Stimulated activated CD4-positive, alpha-beta T cell treated with anti-CD3 and anti-CD28 coated beads, Interleukin-12 subunit alpha, Interleukin-12 subunit beta, amount 100 ng/mL, for 24 hours (primary cell): ENCODE results near the gene DUOX1.
A peak's percentile ranks its signal among the peaks of the same experiment; 100 is the strongest.

Source experiments
- DNase-seq, 2 experiments: peaks; one replicate each; pipeline ENCODE4 v3.0.0-alpha.2; 2020; ENCODE audit warnings: low read depth in 2 of 2

The DUOX1 gene

DNA sequence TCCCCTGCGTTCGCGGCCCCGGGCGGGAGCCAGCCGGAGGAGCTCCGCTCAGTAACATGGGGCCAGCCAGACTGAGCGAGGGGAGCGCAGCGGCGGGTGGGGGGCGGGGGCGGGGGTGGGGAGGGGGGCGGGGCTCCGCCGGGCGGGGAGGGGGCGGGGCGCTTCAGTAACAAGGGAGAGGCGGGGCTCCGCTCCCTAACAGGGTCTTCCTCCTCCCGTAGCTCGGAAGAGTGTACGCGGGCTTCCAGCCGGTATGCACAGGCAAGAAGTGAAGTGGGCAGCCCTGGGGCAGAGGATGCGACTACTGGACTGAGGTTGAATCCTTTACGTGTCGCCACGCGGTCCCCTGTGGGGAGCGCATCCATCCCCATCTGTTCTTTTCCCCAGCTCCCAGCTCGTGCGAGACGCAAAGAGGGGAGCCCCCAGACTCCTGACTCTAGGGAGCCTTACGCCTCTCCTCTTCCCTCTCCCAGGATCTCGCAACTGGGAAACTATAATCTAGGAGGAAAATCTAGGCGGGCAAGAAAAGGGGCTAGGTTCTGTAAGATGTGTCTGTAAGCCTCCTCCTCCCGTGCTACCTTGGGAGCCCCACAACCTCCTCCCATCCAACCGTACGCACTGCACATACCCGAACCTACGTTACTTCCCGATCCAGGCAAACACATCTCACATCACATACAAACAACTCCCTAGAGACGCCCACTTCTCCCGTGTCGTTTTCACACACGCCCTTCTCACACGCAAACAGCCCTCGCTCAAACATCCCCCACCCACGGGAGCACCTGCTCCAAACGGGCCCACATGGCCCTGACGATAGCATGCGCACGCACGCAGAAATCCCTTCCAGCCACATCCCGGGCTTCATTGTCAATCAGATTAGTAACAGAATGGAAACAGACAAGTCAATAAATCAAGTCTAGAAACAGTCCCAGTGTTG lies 58.4 kb downstream of the DUOX1 start, which contains the start of gene SHF:
SHF (minus strand) TSS at position 73 of the 937 bp plus-strand sequence; CDS start at position 58, 15 bp downstream.
- peak; percentile 64 to 75 for DNase-seq

DNA sequence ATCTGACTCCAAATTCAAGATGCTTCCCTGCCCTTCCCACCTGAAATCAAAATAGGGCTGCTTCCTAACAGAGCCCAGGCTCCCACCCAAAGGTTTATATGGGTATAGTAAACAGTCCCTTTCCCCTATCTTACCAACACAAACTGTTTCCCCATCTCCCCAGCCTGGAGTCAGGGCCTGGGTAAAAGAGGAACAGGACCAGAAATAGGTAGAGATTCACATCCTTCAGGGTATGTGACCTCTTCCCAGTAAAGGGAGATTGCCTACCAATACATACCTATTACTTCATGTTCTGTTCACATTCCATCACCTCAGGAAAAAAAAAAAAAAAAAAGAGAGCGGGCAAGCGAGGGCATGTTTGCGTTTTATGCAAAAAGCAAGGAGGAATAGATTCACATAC lies 67.7 kb downstream of the DUOX1 start:
- DNase-seq, result no peak

DNA sequence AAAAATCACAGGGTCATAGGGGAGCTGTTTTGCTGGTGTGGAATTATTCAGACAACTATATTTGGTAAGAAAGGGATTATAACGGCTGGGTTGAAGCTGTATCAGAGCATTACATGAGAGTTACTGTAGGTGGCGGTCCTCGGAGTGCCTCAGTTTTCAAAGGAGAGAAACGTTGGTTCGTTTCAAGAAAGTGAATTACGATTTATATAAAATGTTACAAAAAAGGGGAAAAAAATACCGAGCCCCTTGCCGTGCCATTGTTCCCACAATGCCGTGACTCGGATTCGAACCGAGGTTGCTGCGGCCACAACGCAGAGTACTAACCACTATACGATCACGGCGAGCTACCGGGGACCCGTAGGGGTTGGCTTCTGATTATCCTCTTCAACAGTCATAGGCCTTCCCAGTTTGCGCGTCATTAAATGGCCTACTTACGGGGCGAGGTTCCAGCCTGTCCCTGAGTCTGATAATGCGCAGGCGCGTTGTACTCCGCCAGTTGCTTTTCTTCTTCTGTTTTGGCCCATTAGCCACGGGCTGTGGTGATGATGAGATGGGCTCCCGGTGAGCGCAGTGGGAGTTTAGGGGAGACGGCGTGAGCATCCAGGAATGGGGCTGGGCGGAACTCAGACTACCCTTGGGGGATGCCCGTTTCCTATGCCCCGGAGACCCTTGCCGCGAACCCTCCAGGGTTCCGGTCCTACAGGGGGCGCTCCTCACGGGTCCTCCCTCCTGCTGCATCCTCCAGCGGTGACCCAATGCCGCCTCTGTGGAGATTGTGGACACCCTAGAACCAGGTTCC lies 68.7 kb downstream of the DUOX1 start:
- peak; percentile 88 to 95 for DNase-seq

DNA sequence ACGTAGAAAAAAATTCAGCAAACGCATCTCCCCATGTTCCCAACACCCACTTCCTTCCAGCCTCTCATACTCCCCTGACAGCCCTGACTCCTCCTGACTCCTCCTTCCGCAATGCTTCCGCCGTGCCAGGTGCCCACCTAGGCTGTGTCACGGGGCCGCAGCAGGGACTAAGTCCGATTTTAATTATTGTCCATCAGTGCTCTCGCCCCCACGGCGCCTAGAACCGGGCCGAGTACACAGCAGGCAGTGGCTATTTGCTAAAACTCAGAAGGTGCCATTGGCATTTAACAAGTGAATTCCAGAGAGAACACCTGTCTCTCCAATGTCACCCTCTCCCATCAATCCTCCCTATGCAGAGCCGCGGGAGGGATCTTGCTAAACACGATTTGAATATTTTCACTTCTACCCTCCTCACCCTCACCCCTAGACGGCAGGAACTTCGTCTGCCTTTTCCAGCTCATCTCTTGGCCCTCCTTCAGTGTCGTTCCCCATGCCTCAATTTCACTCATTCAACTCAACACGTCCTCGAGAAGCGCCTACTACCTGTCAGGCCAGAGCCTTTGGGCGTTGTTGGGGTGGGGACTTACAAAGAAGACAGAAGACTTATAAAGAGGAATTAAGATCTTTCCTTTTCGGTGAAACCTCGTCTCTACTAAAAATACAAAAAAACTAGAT lies 69.5 kb downstream of the DUOX1 start:
- peak in 1 of 2 experiments; percentile 28 for DNase-seq

DNA sequence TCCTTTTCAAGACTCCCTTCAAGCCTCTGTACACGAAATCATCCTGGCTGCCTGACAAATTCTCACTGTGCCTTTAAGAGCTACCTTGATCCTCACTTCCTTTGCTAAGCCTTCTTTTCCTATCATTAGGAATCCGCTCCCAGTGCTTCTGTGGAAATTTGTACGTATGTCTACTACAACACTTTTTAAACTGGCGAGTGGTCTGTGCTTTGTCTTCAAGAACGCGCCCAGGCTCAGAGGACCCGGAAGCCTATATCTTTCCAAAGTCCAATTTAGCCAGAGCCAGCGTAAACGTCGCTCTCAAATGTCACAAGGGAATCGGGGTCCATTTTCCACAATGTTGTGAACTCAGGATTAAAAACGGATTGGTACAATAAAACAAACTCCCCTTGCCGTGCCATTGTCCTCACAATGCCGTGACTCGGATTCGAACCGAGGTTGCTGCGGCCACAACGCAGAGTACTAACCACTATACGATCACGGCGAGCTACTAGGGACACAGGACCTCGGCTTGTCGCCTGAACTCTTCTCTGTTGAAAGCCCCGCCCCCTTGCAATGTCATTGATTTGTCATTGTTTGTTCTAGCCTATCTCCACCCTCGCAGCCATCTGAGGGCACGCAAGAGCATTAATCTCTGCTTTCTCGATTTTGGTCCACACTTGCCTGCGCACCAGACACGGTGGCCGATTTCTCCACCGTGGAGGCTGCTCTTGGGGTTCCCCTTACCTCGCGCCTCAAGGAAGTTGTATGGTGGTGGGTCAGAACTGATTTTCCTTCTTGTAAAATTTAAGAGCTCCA lies 70.4 kb downstream of the DUOX1 start:
- peak; percentile 95 to 97 for DNase-seq

DNA sequence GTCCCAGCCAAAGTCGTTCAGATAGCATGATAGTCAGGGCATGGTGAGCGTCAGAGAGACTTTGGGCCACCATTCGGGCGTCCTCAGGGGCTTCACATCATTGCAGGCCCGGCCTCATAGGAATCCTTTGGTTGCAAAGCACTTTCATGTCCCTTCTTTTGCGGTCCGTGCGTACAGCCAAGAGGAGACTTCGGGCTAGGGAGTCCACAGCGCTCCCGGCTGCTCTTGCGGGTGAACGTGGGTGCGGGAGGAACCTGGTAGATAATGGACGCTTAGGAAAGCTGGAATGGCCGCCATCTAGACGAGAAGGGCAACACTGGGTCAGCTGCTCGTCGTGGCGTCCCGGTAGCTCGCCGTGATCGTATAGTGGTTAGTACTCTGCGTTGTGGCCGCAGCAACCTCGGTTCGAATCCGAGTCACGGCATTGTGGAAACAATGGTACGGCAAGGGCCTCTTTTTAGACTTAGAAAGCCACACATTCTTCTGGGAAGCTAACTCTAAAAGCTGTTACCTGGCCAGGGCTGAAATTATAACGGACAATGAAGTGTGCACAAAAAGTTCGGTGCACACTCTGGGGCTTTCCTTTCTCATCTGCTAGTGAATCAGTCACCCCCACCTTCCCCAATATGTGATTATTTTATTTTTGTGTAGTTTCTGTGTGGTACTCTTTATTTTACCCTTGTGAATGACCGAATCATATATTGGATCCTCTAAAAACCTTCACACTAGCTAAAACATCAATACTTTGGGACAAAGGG lies 71.2 kb downstream of the DUOX1 start:
- peak; percentile 85 to 89 for DNase-seq

DNA sequence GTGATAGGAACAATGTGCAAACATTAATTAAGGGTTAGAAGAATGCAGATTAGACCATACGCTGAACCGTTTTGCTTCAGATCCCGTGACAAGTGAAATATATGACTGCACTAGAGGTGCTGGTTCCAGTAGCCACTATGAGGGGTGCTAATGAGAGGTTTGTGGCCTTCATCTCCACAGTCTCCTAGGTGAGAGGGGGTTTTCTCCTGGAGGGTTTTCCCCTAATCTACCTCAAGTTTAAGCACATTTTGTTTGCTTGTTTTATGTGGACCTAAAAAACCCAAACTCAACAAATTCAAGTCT lies 71.7 kb downstream of the DUOX1 start:
- no peak for DNase-seq

DNA sequence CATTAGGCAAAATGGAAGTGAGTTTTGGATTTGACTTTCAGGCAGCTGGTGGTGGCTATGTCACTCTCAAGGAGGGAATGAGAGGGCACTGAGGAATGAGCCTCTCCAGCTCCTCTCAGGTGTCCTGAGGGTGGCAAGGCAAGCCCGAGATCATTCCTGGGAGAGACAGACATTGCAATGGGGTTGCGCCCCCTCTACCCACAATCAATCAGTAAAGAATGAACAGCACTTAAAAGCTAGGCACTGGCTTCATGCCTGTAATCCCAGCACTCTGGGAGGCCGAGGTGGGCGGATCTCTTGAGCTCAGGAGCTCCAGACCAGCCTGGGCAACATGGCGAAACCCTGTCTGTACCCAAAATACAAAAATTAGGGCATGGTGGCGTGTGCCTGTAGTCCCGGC lies 72.1 kb downstream of the DUOX1 start:
- DNase-seq, result no peak

DNA sequence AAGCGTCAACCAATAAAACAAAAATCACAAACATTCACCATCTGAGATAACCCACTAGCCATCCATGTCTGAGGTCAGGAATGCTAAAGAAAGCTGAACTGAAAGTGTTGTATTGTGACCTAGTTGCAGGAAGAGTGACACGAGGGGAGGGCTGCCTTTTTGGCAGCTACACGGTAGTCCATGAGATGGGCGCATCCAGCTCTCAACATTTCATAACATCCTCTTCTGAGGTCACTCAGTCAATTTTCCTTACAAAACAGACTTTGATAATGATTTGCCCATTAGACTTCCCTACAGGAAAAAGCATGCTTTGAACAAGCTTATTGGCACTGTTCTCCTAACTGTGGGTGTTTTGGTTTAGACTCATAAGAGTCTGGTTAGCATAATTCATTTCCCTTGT lies 73.4 kb downstream of the DUOX1 start:
- no peak for DNase-seq

DNA sequence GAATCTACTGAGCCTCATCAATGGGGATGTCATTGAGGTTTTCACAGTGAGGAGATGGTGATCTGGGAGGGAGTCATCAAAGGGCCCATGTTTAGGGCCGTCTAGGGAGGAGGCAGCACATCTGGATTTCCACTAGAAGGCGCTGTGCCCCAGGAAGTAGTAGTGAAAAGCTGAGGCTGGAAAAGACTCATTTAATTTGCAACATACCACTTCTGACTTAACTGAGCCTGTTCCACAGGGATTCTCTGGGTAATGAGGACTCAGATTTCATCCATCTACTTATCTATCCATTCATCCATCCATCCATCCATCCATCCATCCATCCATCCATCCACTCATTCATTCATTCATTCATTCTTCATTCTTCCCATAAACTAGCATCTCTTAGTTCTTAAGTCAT lies 75.4 kb downstream of the DUOX1 start:
- peak; percentile 33 to 54 for DNase-seq

DNA sequence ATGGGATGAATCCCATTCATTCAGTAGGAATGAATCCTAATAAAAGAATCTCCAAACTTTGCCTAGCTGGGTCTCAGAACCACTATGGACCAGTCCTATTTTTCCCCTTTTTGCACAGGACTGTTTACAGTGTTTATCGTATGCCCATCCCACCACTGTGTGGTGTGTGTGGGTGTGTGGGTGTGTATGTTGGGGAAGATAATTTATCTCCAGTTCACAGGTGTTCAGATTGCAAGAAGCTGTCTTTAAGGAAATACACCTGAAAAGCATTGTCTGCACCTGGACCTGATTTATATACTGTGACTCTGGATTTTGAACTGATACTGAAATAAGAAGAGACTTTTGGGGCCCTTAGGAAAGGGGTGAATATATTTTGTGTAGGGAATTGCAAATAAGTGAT lies 82.7 kb downstream of the DUOX1 start:
- no peak for DNase-seq
